ENCODE results near the gene NGB.

NGB gene

GRCh38 chr14:77250927-77251326 lies 20.1 kb downstream of the NGB start:
- no peaks in the 10 kb centered on the region for H3K9me3 ChIP-seq (ENCODE audit: control insufficient read depth, insufficient read depth, low read length)
- H3K79me2 ChIP-seq (ENCODE audit: control insufficient read depth, low read length), result no peaks in the 10 kb centered on the region
- no peak overlapping the region for H3K27ac ChIP-seq (ENCODE audit: low read depth, low read length)
- H4K20me1 ChIP-seq (ENCODE audit: control insufficient read depth, insufficient read depth, low read depth, low read length), result no peaks in the 10 kb centered on the region
- H3K9me2 ChIP-seq (replicated peaks; ENCODE audit: control insufficient read depth, low read length), result no peaks in the 10 kb centered on the region
- no peak overlapping the region for H3K4me3 ChIP-seq (ENCODE audit: low read length)
- TF ChIP-seq EZH2phosphoT487 (IDR thresholded peaks at IDR 0.05; ENCODE audit: borderline replicate concordance, low read length), result no peak
- TF ChIP-seq, protein P1, sequence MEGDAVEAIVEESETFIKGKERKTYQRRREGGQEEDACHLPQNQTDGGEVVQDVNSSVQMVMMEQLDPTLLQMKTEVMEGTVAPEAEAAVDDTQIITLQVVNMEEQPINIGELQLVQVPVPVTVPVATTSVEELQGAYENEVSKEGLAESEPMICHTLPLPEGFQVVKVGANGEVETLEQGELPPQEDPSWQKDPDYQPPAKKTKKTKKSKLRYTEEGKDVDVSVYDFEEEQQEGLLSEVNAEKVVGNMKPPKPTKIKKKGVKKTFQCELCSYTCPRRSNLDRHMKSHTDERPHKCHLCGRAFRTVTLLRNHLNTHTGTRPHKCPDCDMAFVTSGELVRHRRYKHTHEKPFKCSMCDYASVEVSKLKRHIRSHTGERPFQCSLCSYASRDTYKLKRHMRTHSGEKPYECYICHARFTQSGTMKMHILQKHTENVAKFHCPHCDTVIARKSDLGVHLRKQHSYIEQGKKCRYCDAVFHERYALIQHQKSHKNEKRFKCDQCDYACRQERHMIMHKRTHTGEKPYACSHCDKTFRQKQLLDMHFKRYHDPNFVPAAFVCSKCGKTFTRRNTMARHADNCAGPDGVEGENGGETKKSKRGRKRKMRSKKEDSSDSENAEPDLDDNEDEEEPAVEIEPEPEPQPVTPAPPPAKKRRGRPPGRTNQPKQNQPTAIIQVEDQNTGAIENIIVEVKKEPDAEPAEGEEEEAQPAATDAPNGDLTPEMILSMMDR (IDR thresholded peaks at IDR 0.05; ENCODE audit: low read depth, low read length, poor library complexity, severe bottlenecking), result no peak
- no peaks in the 10 kb centered on the region for H3F3A ChIP-seq (ENCODE audit: control insufficient read depth, insufficient read depth)
- no peak overlapping the region for H3K4me2 ChIP-seq (ENCODE audit: low read length)
- H3K27me3 ChIP-seq (ENCODE audit: control insufficient read depth, low read length), result no peaks in the 10 kb centered on the region
- no peaks in the 10 kb centered on the region for H3K4me1 ChIP-seq (ENCODE audit: control insufficient read depth, low read length)
- peaks cover 3% of the 10 kb centered on the region; the same call in 1 of the 2 replicates for H3K36me3 ChIP-seq (ENCODE audit: control insufficient read depth, low read length)

DNA sequence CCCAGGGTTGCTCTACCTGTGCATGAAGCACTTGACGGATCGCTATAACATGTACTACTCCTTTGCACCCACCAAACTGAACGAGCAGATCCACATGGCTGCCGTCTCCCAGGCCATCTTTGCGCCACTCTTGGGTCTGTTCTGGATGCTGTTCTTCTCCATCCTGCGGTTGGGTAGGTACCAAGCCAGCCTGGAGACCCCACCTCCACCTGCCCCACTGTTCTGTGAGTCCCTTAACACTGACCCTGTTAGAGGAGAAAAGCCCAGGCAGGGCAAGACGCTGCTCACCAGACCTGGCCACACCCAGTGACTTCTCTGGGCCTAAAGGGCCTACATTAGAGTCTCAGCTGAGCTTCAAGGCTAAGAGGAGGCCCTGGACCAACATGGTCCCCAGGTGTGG lies 21.7 kb downstream of the NGB start:
- TF ChIP-seq EZH2phosphoT487 (IDR thresholded peaks at IDR 0.05; ENCODE audit: borderline replicate concordance, low read length), result no peak
- TF ChIP-seq, protein P1 (IDR thresholded peaks at IDR 0.05; ENCODE audit: low read depth, low read length, poor library complexity, severe bottlenecking), result no peak
- H3K27me3 ChIP-seq (ENCODE audit: control insufficient read depth, low read length), result no peaks in the 10 kb centered on the region
- H4K20me1 ChIP-seq (ENCODE audit: control insufficient read depth, insufficient read depth, low read depth, low read length), result no peaks in the 10 kb centered on the region
- H3K36me3 ChIP-seq (ENCODE audit: control insufficient read depth, low read length), result peaks cover 6% of the 10 kb centered on the region
- H3K4me2 ChIP-seq (ENCODE audit: low read length), result no peak overlapping the region
- H3K79me2 ChIP-seq (ENCODE audit: control insufficient read depth, low read length), result no peaks in the 10 kb centered on the region
- no peaks in the 10 kb centered on the region for H3F3A ChIP-seq (ENCODE audit: control insufficient read depth, insufficient read depth)
- no peaks in the 10 kb centered on the region for H3K9me2 ChIP-seq (replicated peaks; ENCODE audit: control insufficient read depth, low read length)
- H3K27ac ChIP-seq (ENCODE audit: low read depth, low read length), result no peak overlapping the region
- no peak overlapping the region for H3K4me3 ChIP-seq (ENCODE audit: low read length)
- H3K4me1 ChIP-seq (ENCODE audit: control insufficient read depth, low read length), result peaks cover 11% of the 10 kb centered on the region
- H3K9me3 ChIP-seq (ENCODE audit: control insufficient read depth, insufficient read depth, low read length), result no peaks in the 10 kb centered on the region

- H3K4me1 ChIP-seq (ENCODE audit: control insufficient read depth, low read length), result peaks cover 18% of the 10 kb centered on the region
- H4K20me1 ChIP-seq (ENCODE audit: control insufficient read depth, insufficient read depth, low read depth, low read length), result no peaks in the 10 kb centered on the region
- H3K4me2 ChIP-seq (ENCODE audit: low read length), result no peak overlapping the region
- no peak overlapping the region for H3K4me3 ChIP-seq (ENCODE audit: low read length)
- H3K27ac ChIP-seq (ENCODE audit: low read depth, low read length), result no peak overlapping the region
- peaks cover 3% of the 10 kb centered on the region for H3F3A ChIP-seq (ENCODE audit: control insufficient read depth, insufficient read depth)
- no peaks in the 10 kb centered on the region for H3K9me2 ChIP-seq (replicated peaks; ENCODE audit: control insufficient read depth, low read length)
- no peak for TF ChIP-seq EZH2phosphoT487 (IDR thresholded peaks at IDR 0.05; ENCODE audit: borderline replicate concordance, low read length)
- TF ChIP-seq, protein P1 (IDR thresholded peaks at IDR 0.05; ENCODE audit: low read depth, low read length, poor library complexity, severe bottlenecking), result no peak
- H3K36me3 ChIP-seq (ENCODE audit: control insufficient read depth, low read length), result peaks cover 8% of the 10 kb centered on the region
- no peaks in the 10 kb centered on the region for H3K27me3 ChIP-seq (ENCODE audit: control insufficient read depth, low read length)
- no peaks in the 10 kb centered on the region for H3K9me3 ChIP-seq (ENCODE audit: control insufficient read depth, insufficient read depth, low read length)
- H3K79me2 ChIP-seq (ENCODE audit: control insufficient read depth, low read length), result no peaks in the 10 kb centered on the region
Observed at GRCh38 chr14:77248666-77249065, 22.3 kb downstream of the NGB start.
